Activated T-cell treated with anti-CD3 and anti-CD28 coated beads for 48 hours (primary cell): ENCODE measurements around the gene CTXND1.
"Not testable (repeated sequence)": the region's sequence is repeated elsewhere in the genome, so short reads cannot be mapped to it uniquely, and the experiment has no call there.

ENCODE experiments used
- DNase-seq: peaks from one replicate; pipeline ENCODE4 v3.0.0-alpha.2; 2020; ENCODE audit warnings: low read depth

The CTXND1 gene

DNA sequence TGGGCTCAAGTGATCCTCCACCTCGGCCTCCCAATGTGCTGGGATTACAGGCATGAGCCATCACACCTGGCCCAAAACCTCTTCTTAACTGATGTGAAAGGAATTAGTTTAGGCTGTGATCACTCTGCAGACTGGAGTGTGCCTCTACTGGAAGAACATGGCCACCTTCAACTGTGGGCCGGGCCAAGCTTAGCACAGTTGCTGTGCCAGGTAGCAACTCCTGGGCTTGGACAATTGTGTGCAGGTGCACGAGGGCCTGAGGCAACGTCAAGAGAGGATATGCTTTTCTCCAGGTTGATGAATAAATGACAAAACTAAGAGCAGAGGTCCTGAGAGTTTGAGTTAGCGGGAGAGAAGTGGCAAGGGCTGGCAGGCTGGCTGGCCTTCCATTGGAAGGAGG lies 92.7 kb downstream of the CTXND1 start:
- DNase-seq, result no peak

DNA sequence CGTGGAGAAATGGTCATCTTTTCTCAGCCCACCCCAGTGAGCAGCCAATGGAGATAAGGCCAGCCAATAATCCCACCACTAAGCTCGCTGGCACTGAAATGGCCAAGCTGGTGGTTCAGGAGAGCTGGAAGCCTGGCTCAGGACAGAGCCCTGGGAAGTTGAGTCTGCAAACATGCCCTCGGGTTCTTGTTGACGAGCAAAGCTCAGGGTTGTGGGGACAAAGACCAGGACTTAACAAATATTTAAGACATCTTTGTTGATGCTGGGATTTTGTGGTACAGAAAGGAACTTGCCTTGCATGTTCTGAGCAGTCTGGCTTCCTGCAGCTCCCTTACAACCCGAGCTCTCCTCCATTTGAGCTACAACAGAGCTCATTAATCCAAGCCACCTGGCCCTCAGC lies 94.8 kb downstream of the CTXND1 start:
- no peak for DNase-seq

DNA sequence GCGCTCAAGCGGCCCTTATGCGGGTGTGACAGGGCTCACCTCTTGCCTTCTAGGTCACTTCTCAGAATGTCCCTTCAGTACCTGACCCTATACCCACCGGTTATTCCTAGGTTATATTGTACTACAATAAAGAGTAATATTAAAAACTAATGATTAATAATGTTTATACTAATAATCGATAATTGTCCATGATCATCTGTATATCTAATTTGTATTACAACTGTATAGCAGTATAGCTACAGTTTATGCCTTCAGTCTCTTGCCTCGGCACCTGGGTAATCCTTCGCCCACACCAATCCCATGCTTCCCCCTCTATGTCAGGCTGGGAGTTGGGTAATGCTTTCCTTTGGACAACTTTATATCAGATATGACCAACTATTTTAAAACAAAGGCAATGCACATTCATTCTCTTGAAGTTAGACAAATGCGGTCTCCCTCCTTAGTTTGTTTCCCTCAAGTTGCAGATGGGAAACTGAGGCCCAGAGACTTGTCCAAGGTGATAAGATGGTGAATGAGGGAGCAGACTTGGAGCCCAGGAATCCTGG lies 95.8 kb downstream of the CTXND1 start:
- DNase-seq, result no peak

DNA sequence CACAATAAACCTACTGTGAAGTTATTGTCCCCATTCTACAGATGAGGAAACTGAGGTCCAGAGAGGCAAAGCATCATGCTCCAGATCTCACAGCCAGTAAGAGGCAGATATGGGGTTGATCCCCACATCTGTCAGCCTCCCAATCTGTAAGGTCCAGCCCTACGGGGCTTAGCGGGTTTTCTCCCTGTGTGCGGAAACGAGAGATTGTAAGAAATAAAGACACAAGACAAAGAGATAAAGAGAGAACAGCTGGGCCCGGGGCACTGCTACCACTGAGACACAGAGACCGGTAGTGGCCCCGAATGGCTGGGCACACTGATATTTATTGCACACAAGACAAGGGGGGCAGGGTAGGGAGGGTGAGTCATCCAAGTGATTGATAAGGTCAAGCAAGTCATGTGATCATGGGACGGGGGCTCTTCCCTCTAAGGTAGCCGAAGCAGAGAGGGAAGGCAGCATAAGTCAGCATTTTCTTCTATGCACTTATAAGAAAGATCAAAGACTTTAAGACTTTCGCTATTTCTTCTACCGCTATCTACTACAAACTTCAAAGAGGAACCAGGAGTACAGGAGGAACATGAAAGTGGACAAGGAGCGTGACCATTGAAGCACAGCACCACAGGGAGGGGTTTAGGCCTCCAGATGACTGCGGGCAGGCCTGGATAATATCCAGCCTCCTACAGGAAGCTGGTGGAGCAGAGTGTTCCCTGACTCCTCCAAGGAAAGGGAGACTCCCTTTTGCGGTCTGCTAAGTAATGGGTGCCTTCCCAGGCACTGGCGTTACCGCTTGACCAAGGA lies 96.4 kb downstream of the CTXND1 start:
- DNase-seq, result not testable (repeated sequence)

DNA sequence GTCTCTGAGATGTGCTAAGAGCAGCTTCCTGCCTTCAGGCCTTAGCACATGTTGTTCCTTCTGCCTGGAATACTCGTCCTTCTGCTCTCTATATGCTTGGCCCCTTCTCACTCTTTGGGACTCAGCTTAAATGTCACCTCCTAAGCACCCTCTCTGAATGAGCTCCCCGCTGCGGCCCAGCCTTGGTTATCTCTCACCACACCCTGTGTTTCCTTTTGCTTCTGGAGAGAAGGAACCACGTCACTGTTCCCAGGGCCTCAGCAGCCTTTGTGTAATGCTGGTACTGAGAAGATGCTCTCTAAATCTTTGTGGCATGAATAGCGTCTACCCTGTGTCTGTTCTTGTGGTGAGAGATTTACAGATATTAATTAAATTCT lies 97.0 kb downstream of the CTXND1 start:
- DNase-seq, result no peak

DNA sequence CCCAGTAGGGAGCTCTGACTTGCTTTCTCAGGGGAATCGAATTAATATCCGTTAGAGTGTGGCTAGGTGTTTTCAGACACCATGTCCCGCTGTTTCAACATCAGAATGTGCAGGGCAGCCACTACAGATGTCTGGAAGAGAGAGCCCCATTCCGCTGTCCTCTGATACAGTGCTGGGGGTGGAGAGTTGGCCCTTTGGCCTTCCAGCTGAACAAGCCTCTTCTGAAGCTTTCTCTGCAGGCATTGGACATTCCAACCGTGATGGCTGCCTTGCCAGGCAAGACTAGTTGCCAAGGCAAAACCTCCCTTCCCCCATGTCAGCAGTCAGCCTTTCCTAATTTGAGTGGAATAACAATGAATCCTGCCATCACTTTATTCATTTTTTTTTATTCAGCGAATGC lies 97.7 kb downstream of the CTXND1 start:
- no peak for DNase-seq

DNA sequence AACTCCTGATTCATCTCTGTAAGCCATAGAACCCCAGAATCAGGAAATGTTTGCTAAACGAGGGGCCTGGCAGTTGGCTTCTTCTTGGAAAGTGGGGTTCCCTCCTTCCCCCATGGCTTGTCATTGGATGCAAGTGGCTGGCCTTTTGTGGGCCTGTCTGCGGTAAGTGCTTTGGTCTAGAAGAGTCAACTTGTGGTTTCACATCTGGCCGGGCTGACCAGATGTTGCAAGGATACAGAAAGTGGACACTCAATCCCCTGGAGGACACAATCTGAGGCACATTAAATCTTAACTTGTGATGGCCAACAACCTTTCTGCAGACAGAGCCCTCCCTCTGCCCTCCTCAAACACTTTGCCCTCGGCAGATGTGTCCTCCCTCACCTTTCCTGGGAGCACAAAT lies 98.1 kb downstream of the CTXND1 start:
- DNase-seq, result no peak

DNA sequence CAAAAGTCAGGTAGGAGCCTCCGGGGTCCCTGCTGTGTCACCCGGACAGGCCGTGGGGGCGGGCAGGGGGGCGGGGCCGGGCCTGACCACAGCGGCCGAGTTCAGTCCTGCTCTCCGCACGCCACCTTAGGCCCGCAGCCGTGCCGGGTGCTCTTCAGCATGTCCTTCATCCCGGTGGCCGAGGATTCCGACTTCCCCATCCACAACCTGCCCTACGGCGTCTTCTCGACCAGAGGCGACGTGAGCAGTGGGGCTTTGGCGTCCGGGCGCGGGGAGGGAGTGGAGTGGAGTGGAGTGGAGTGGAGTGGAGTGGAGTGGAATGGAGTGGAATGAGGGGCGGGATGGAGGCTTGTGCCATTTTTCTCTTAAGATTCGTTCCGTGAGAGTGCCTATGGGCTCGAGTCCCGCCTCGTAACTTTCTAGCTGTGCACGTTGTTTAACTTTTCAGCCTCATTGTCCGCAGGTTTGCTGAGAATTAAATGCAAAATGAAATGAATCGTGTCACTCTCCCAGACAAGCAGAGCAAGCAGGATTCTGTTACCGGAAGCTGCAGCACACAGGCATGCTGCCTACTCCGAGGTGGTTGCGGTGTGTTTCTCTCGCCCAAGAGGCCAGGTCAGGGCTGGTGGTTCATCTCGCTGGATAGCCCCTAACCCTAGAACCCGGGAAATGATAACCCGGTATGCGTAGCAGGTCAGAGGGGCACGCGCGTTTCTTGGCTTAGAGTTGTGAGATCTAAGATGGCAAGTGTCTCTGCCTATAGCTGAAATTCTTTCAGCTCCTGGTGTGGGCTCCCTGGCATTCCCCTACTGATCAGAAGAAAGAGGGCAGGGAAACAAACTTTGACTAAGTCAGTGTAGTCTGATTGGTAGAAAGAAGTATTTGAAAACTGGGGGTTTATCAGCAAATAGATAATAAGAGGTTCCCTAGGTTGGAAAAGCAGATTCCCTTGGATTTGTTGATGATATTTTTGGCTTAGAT lies 98.8 kb downstream of the CTXND1 start, which contains the start of gene FAH:
Gene FAH (plus strand): TSS at position 104 of the 981 bp plus-strand sequence. CDS start 56 bp downstream, at position 160.
- peak; percentile 17 for DNase-seq

DNA sequence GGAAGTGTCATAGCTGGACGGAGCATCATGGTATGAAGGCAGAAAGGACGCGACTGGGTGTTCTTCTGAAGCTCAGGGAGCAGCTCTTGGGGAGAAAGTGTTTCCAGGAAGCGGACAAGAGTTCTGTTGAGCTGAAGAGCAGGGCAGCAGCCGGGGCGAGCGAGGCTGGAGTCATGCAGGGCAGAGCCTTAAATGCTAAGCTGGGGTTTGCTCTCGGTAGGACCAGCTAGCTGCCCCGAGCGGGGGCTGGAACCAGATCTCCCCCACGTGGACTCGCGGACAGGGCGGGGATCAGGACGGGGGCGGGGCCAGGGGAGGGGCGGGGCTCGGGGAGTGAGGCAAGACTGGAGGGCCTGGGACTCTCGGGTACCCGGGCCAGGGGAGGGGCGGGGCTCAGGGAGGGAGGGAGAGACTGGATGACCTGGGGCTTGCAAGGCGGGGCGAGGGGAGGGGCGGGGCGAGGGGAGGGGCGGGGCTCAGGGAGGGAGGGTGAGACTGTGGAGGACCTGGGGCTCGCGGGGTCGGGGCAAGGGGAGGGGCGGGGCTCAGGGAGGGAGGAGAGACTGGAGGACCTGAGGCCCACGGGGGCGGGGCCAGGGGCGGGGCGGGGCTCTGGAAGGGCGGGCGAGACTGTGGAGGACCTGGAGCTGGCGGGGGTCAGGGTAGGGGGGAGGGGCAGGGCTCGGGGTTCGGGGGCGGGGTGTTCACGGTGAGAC lies 99.7 kb downstream of the CTXND1 start:
- peak; percentile 87 for DNase-seq

DNA sequence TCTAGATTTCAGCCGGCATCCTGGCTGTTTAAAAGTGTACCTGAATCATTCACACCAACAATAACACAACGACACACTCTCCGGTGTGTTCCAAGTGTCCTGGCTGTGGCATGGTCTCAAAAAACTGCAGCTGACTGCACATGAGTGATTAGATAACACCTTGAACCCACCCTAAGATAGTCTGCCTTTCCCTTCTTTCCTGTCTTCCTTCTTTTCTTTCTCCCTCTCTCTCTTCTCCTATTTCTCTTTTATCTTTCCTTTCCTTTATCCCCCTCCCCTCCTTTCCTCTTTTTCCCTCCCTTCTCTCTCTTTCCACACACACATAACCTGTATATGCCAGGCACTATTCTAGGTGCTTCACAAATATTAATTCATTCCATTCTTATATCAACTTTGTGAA lies 100.4 kb downstream of the CTXND1 start:
- DNase-seq, result no peak

DNA sequence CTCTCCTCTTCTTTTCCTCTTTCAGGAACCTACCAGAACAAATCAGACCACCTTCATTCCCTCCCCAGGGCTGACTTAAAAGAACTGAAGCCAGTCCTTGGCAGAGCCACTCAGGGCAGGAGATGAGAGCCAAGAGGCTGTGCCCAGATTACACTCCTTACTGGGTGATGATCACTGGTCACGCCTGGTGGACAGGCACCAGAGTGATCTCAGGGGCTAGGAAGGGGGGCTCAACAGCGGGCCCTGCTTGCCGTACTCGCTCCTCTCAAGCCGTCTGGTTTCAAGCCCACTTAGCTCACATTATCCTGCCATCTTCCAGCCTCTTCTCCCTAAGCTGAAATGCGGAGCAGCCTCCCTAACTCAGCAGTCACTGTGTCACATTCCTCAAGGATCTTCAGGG lies 100.9 kb downstream of the CTXND1 start:
- DNase-seq, result no peak
